Kidney epithelial cell (primary cell): ENCODE measurements around the gene FERD3L. TPM values are rescaled to one million over a fixed set of nuclear protein-coding genes. Genes with fewer than 3 reads are reported as not detected.

ENCODE experiments used
- DNase-seq: peaks from one replicate; pipeline ENCODE4 v3.0.0-alpha.2; 2010; ENCODE audit warnings: low read depth
- H3K27me3 ChIP-seq: 2 replicates; pipeline ENCODE4 v1.6.0; 2011; ENCODE audit warnings: low read length; ENCODE audit not compliant: control insufficient read depth, insufficient read depth
- H3K36me3 ChIP-seq: 2 replicates; pipeline ENCODE4 v1.5.1; 2011; ENCODE audit warnings: low read length; ENCODE audit not compliant: control insufficient read depth, insufficient read depth
- H3K4me3 ChIP-seq: 2 replicates; pipeline ENCODE4 v1.5.1; 2011; ENCODE audit warnings: low read depth, mild to moderate bottlenecking, control low read depth, low read length
- CTCF ChIP-seq: IDR thresholded peaks from 2 replicates; pipeline ENCODE4 v1.5.1; 2011; ENCODE audit warnings: mild to moderate bottlenecking, moderate library complexity, low read length, control low read depth, inconsistent platforms; ENCODE audit not compliant: insufficient read depth, poor library complexity, severe bottlenecking
- total RNA-seq: library from RNA; depleted of rRNA; stranded (reverse); fragments of >200 nt; gene quantifications from 2 replicates; pipeline ENCODE4 v1.2.3, GENCODE V29; 2015

FERD3L gene
- total RNA-seq, 1 donor from 2014 or later: not detected

- no peaks in the 10 kb centered on the region for H3K27me3 ChIP-seq
- DNase-seq: no peak
- no peak for TF ChIP-seq CTCF
- H3K36me3 ChIP-seq: no peaks in the 10 kb centered on the region
- no peak overlapping the region for H3K4me3 ChIP-seq
Measured at GRCh38 chr7:19161671-19162070, 16.4 kb upstream of the FERD3L start.

DNA sequence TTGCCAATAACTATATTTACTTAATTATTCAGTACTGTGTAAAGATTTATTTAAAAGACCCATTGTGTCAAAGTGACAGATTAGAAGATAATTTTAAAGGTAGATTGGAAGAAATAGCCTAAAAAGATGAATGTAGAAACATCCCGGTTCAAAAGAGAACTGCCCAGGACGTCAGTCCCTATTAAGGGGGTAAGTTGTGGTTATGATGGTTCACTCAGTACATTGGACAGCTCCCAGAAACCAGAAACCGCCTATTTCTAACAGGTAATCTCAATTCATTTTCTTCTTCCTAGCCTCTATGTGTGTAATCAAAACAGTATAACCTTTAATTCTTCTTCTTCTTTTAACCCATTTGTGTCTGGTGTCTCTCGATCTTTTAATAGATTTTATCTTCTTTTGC lies 1.5 kb upstream of the FERD3L start:
- no peak for DNase-seq
- Histone ChIP-seq H3K4me3 (no peak overlapping the region), H3K27me3 (peaks cover 29% of the 10 kb centered on the region), H3K36me3 (no peaks in the 10 kb centered on the region)
- TF ChIP-seq CTCF: no peak

- H3K4me3 ChIP-seq: no peak overlapping the region
- peaks cover 29% of the 10 kb centered on the region for H3K27me3 ChIP-seq
Measured at GRCh38 chr7:19145434-19146115, 354 bp upstream of the FERD3L start.

GRCh38 chr7:19143881-19144574 lies 1.2 kb downstream of the FERD3L start:
- no peaks in the 10 kb centered on the region for H3K36me3 ChIP-seq
- H3K4me3 ChIP-seq: no peak overlapping the region
- no peak for DNase-seq
- no peak for TF ChIP-seq CTCF
- peaks cover 29% of the 10 kb centered on the region for H3K27me3 ChIP-seq

More at GRCh38 chr7:19145434-19146115, 354 bp upstream of the FERD3L start:
- no peak for DNase-seq
- no peaks in the 10 kb centered on the region for H3K36me3 ChIP-seq
- TF ChIP-seq CTCF: no peak

- no peak for TF ChIP-seq CTCF
- no peak overlapping the region for H3K4me3 ChIP-seq
- DNase-seq: no peak
Measured at GRCh38 chr7:19139706-19140327, 5.4 kb downstream of the FERD3L start.

More at GRCh38 chr7:19139706-19140327, 5.4 kb downstream of the FERD3L start:
- Histone ChIP-seq H3K27me3 (peaks cover 14% of the 10 kb centered on the region), H3K36me3 (no peaks in the 10 kb centered on the region)
